Brain pericyte (primary cell): ENCODE measurements around the gene HS2ST1.
"Not testable (repeated sequence)": the region's sequence is repeated elsewhere in the genome, so short reads cannot be mapped to it uniquely, and the experiment has no call there.

Source experiments
- DNase-seq: peaks from one replicate; pipeline ENCODE4 v3.0.0-alpha.2; 2012; ENCODE audit warnings: low read depth, low spot score

The HS2ST1 gene

GRCh38 chr1:87017998-87018672 lies 103.7 kb downstream of the HS2ST1 start:
- DNase-seq: no peak

DNA sequence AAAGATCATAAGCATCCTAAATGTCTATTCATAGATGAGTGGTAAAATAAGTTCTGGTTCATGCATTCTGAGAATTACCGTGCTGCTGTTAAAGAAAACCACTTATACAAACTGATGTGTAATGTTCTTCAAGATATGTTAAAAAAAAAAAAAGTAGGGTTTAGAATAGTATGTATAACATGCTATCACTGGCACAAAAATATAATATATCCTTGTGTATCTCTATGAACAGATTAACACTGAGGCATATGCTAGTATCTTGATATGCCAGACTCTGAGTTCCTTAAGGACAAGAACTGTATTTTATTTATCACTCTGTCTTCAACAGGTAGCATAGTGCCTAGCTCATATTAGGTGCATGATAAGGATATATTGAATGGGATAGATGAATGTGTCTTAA lies 108.9 kb downstream of the HS2ST1 start:
- no peak for DNase-seq

DNA sequence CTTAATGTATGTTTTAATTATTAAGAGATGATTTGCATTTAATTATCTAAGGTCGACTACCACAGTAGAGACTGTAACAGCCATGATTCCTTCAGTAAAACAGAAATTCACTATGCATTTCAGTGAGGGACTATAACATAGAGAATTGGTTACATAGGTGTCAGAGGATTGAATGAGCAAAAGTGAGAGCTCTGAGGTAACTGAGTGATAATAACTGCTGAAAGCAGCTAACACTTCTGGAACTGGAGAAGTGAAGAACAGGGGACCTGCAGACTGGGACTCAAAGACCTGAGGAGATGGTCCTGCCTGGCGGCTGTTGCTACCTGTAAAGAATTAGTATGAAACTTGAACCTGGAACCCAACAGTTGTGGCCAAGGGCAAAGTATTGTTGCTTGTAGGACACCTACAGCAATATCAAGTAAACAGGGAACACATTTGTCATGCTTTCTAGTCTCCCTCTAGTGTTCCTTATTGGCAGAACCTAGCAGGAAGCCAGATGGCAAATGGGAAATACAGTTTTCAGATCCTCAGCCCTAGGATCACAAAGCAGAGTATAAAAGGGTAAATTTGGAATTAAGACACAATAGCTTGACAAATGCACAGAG lies 110.6 kb downstream of the HS2ST1 start:
- DNase-seq: no peak

DNA sequence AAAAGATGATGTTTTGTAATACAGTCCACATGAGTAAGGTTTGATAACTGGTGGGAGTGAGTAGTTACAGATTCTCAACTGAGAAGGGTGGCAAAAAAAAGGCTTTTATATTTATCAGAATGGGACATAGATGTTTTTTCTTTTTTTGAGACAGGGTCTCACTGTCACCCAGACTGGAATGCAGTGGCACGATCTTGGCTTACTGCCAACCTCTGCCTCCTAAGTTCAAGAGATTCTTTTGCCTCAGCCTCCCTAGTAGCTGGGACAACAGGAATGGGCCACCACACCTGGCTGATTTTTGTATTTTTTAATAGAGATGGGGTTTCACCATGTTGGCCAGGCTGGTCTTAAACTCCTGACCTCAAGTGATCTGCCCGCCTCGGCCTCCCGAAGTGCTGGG lies 113.1 kb downstream of the HS2ST1 start:
- not testable (repeated sequence) for DNase-seq

- DNase-seq: no peak
These were observed 114.1 kb downstream of the HS2ST1 start for GRCh38 chr1:87028576-87028975.

GRCh38 chr1:87030740-87031690 lies 116.6 kb downstream of the HS2ST1 start:
- DNase-seq: no peak

- no peak for DNase-seq
These were observed 119.9 kb downstream of the HS2ST1 start for GRCh38 chr1:87034351-87034750.

DNA sequence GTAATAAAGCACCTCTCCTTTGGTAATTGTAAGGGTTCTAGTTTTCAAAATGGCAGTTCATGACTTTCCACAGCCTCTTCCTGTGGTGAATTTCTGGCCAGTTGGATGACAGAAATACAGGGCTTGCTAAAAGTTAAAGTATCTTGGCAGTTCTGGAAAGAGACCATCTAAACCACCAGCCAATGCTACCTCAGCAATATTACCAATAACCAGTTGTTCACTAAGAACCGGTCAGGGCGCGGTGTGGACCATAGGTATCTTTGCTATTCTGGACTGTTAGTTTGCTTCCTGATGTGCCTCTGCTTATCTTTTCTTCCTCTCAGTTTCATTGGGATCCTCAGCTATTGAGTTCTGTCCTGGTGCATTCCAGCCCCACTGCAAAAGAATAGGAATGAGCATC lies 124.7 kb downstream of the HS2ST1 start:
- no peak for DNase-seq

- no peak for DNase-seq
These were observed 127.8 kb downstream of the HS2ST1 start for GRCh38 chr1:87042111-87042811.

DNA sequence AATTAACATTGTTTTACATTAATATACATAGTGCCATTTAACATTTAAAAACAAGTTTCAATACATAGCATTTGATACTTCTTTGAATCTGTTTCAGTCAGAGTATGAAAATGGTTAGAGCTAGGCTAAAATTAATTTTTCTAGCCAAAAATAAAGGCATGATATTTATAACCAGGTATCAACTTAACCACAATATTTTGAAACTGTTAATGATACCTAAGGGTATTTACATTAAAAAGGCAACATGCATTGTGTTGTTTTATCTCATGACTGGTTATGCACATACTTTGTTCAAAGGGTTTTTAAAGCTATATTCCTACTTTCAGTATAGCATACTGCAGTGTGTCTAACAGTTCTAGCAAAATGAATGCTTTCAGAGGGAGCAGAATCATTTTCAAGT lies 130.0 kb downstream of the HS2ST1 start:
- no peak for DNase-seq

- DNase-seq: no peak
These were observed 130.4 kb downstream of the HS2ST1 start for GRCh38 chr1:87044840-87045239.

DNA sequence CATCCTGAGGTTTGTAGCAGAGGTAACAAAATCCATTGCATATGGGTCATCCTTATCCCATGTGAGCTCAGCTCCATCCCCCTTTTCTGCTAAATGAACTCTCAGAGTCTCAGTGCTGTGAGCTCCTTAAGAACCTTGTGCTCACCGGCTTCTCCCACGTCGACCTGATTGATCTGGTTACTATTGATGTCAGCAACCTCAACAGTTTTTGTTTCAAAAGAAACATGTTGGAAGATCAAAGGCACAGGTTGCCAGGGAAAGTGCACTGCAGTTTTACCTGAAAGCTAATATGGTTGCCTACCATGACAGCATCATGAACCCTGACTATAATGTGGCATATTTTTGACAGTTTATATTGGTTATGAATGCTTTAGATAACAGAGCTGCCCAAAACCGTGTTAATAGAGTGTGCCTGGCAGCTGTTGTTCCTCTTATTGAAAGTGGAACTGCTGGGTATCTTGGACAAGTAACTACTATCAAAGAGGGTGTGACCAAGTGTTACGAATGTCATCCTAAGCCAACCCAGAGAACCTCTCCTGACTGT lies 131.4 kb downstream of the HS2ST1 start:
- no peak for DNase-seq

DNA sequence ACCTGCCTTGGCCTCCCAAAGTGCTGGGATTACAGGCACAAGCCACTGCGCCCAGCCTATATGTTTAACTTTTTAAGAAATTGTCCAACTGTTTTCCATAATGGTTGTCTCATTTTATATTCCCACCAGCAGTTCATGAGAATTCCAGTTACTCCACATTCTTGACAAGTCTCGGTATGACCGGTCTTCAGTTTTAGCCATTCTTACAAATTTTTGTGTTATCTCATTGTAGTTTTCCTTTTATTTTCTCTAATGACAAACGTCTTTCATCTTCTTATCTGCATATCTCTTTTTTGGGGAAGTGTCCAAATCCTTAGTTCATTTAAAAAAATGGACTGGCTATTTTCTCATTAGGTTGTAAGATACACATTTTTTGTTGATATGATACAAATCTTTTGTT lies 132.5 kb downstream of the HS2ST1 start:
- no peak for DNase-seq

DNA sequence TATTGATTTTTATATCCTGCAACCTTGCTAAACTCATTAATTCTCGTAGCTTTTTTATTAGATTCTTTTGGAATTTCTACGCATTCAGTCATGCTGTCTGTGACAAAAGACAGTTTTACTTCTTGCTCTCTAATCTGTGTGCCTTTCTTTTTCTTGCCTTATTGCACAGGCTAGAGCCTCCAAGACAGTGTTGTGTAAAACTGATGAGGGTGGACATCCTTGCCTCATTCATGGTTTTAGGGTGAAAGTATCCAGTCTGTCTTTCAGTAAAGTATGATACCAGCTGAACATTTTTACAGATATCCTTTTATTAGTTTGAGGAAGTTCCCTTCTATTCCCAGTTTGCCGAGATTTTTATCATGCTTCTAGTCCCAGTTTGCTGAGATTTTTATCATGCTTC lies 133.8 kb downstream of the HS2ST1 start:
- no peak for DNase-seq

GRCh38 chr1:87051965-87052364 lies 137.5 kb downstream of the HS2ST1 start:
- DNase-seq: no peak

GRCh38 chr1:87052400-87052799 lies 138.0 kb downstream of the HS2ST1 start:
- no peak for DNase-seq

DNA sequence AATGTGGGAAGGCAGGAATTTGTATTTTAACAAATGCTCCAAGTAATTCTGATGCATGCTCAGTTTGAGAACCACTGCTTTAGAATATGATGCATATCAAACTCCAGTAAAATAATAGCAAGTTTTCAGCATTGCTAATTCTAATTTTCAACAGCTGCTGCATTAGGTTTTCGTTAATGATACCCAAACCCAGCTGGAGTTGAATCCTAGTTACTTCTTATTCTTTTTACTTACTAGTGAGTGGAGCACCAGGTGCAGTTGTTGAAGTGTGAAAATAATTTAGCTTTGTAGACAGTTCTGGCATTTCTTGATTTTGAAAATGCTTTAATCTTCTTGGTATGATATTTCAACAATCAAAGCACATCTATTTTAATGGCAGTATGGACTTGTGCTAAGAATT lies 138.5 kb downstream of the HS2ST1 start:
- no peak for DNase-seq

DNA sequence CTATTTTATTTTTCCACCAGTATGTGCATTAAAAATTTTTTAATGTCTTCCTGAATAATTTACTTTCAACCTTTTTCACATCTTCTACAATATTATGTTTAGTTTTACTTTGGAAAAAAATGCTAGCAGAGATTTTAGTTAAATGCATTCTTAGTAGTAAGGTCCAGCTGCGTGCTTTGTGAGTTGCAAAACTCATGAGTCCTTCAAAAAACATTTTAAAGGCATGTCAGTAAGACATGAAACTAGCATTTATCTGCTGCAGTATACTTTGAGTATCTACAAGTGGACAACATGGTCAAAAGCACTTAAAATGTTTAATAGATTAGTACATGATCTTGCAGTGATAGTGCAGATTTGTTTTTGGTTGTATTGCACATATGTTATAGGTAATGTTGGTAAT lies 139.0 kb downstream of the HS2ST1 start:
- DNase-seq: no peak

GRCh38 chr1:87056974-87057373 lies 142.5 kb downstream of the HS2ST1 start:
- no peak for DNase-seq

GRCh38 chr1:87058343-87058649 lies 143.9 kb downstream of the HS2ST1 start:
- no peak for DNase-seq

GRCh38 chr1:87061742-87062156 lies 147.3 kb downstream of the HS2ST1 start:
- no peak for DNase-seq

- DNase-seq: no peak
These were observed 148.3 kb downstream of the HS2ST1 start for GRCh38 chr1:87062687-87063086.
